Activated CD4-positive, alpha-beta T cell treated with anti-CD3 and anti-CD28 coated beads, Interleukin-2, amount 10 ng/mL, durations not matched to agents 7 days and 5 days (primary cell): Measurements from ENCODE around the gene LCP1. TPM values are rescaled to one million over a fixed set of nuclear protein-coding genes. Genes with fewer than 3 reads are reported as not detected.

Experiments
- CTCF ChIA-PET: fragments of 350-600 bp; sonication (Branson Sonifier 250); formaldehyde crosslinking; loops from one replicate; lab custom pipeline; 2021; ENCODE audit warnings: antibody characterized with exemption; lab: Charles Lee
- POLR2A ChIA-PET: fragments of 350-600 bp; sonication (Branson Sonifier 250); formaldehyde crosslinking; loops from one replicate; lab custom pipeline; 2021; ENCODE audit warnings: antibody characterized with exemption; lab: Charles Lee
- DNase-seq: peaks from one replicate; pipeline ENCODE4 v3.0.0-alpha.2; 2020
- H3K27ac Mint-ChIP-seq: one replicate; pipeline ENCODE4 v1.8.0; 2021; ENCODE audit warnings: mild to moderate bottlenecking, moderate library complexity, mixed read lengths
- H3K27me3 Mint-ChIP-seq: one replicate; pipeline ENCODE4 v1.8.0; 2021; ENCODE audit warnings: mixed read lengths
- H3K36me3 Mint-ChIP-seq: one replicate; pipeline ENCODE4 v1.8.0; 2021; ENCODE audit warnings: low read depth, mixed read lengths
- H3K4me1 Mint-ChIP-seq: one replicate; pipeline ENCODE4 v1.8.0; 2021; ENCODE audit warnings: mixed read lengths
- H3K4me3 Mint-ChIP-seq: one replicate; pipeline ENCODE4 v1.8.0; 2021; ENCODE audit warnings: mild to moderate bottlenecking, moderate library complexity, mixed read lengths
- H3K9me3 Mint-ChIP-seq: one replicate; pipeline ENCODE4 v1.8.0; 2021; ENCODE audit warnings: mixed read lengths
- total RNA-seq, 2 experiments: library from RNA; stranded (reverse); gene quantifications; one replicate each; pipeline ENCODE4 v1.2.3, GENCODE V29; 2021

Gene LCP1
- total RNA-seq, 2 experiments from 2014 or later: 1,260 to 1,323 TPM

- Mint-ChIP-seq H3K36me3 (peaks cover 10% of the 10 kb centered on the region), H3K27ac (peak overlapping the region; percentile 80), H3K9me3 (no peaks in the 10 kb centered on the region), H3K27me3 (no peaks in the 10 kb centered on the region), H3K4me3 (peak overlapping the region; percentile 12), H3K4me1 (peaks cover 52% of the 10 kb centered on the region)
- POLR2A ChIA-PET: no interaction called here
- peak; percentile 33 for DNase-seq
- CTCF ChIA-PET: interaction anchor here (1.3 to 2.8 kb wide), 3 partner anchors 9 to 15 kb away, joined by 4 to 11 read pairs (median 4); no protein-coding TSS in a partner anchor
Observed at GRCh38 chr13:46202188-46202795, 20.3 kb upstream of the LCP1 start.

GRCh38 chr13:46198696-46199193 lies 16.8 kb upstream of the LCP1 start:
- H3K4me3 Mint-ChIP-seq: no peak overlapping the region
- no peaks in the 10 kb centered on the region for H3K27me3 Mint-ChIP-seq
- ChIA-PET CTCF (interaction anchor here (1.3 kb wide), 1 partner anchor 21 kb away, joined by 3 read pairs; no protein-coding TSS in a partner anchor), POLR2A (no interaction called here)
- H3K4me1 Mint-ChIP-seq: peaks cover 38% of the 10 kb centered on the region
- peaks cover 9% of the 10 kb centered on the region for H3K36me3 Mint-ChIP-seq
- peaks cover 2% of the 10 kb centered on the region for H3K9me3 Mint-ChIP-seq
- H3K27ac Mint-ChIP-seq: no peak overlapping the region
- DNase-seq: no peak

- Mint-ChIP-seq H3K4me3 (no peak overlapping the region), H3K27ac (no peak overlapping the region), H3K36me3 (peaks cover 11% of the 10 kb centered on the region), H3K9me3 (peaks cover 2% of the 10 kb centered on the region), H3K27me3 (no peaks in the 10 kb centered on the region), H3K4me1 (peaks cover 26% of the 10 kb centered on the region)
- ChIA-PET CTCF (no interaction called here), POLR2A (no interaction called here)
- DNase-seq: no peak
Observed at GRCh38 chr13:46197299-46198048, 15.5 kb upstream of the LCP1 start.

- ChIA-PET POLR2A (no interaction called here), CTCF (interaction anchor here (1.1 to 1.7 kb wide), 3 partner anchors 9 to 35 kb away, joined by 3 to 7 read pairs (median 5); no protein-coding TSS in a partner anchor)
- H3K4me3 Mint-ChIP-seq: no peak overlapping the region
- peaks cover 5% of the 10 kb centered on the region for H3K4me1 Mint-ChIP-seq
- DNase-seq: no peak
- H3K9me3 Mint-ChIP-seq: peaks cover 2% of the 10 kb centered on the region
- H3K27ac Mint-ChIP-seq: no peak overlapping the region
- H3K27me3 Mint-ChIP-seq: no peaks in the 10 kb centered on the region
- peaks cover 11% of the 10 kb centered on the region for H3K36me3 Mint-ChIP-seq
Observed at GRCh38 chr13:46195016-46195415, 13.0 kb upstream of the LCP1 start.

GRCh38 chr13:46192412-46192811 lies 10.4 kb upstream of the LCP1 start:
- Mint-ChIP-seq H3K36me3 (peaks cover 10% of the 10 kb centered on the region), H3K9me3 (peaks cover 2% of the 10 kb centered on the region), H3K27me3 (no peaks in the 10 kb centered on the region), H3K4me1 (peaks cover under 1% of the 10 kb centered on the region), H3K27ac (no peak overlapping the region), H3K4me3 (no peak overlapping the region)
- POLR2A ChIA-PET: no interaction called here
- no peak for DNase-seq
- CTCF ChIA-PET: interaction anchor here (0.6 to 1.6 kb wide), 5 partner anchors 10 to 216 kb away, joined by 3 to 4 read pairs (median 3); partner anchors contain the start of gene LCP1

GRCh38 chr13:46185634-46186033 lies 3.7 kb upstream of the LCP1 start:
- no peaks in the 10 kb centered on the region for H3K9me3 Mint-ChIP-seq
- H3K36me3 Mint-ChIP-seq: peaks cover 13% of the 10 kb centered on the region
- DNase-seq: no peak
- no peaks in the 10 kb centered on the region for H3K27me3 Mint-ChIP-seq
- H3K27ac Mint-ChIP-seq: peak overlapping the region; percentile 98
- H3K4me3 Mint-ChIP-seq: no peak overlapping the region
- peaks cover 38% of the 10 kb centered on the region for H3K4me1 Mint-ChIP-seq
- CTCF ChIA-PET: interaction anchor here (0.9 to 1.8 kb wide), 4 partner anchors 9 to 79 kb away, joined by 3 to 5 read pairs (median 4); no protein-coding TSS in a partner anchor
- POLR2A ChIA-PET: no interaction called here

- peak overlapping the region; percentile 93 for H3K4me3 Mint-ChIP-seq
- peaks cover 25% of the 10 kb centered on the region for H3K36me3 Mint-ChIP-seq
Observed at GRCh38 chr13:46184277-46184699, 2.3 kb upstream of the LCP1 start.

GRCh38 chr13:46183018-46183946 lies 1.3 kb upstream of the LCP1 start:
- CTCF ChIA-PET: interaction anchor here (1.3 to 1.4 kb wide), 2 partner anchors 23 to 139 kb away, joined by 3 read pairs; no protein-coding TSS in a partner anchor
- no peak for DNase-seq
- no peaks in the 10 kb centered on the region for H3K9me3 Mint-ChIP-seq
- H3K27me3 Mint-ChIP-seq: no peaks in the 10 kb centered on the region
- peak overlapping the region; percentile 98 for H3K27ac Mint-ChIP-seq
- POLR2A ChIA-PET: interaction anchor here (1.4 kb wide), 2 partner anchors 28 to 112 kb away, joined by 3 to 4 read pairs; no protein-coding TSS in a partner anchor
- peaks cover 44% of the 10 kb centered on the region for H3K4me1 Mint-ChIP-seq
- peak overlapping the region; percentile 93 for H3K4me3 Mint-ChIP-seq
- peaks cover 31% of the 10 kb centered on the region for H3K36me3 Mint-ChIP-seq

More at GRCh38 chr13:46184277-46184699, 2.3 kb upstream of the LCP1 start:
- Mint-ChIP-seq H3K27me3 (no peaks in the 10 kb centered on the region), H3K27ac (peak overlapping the region; percentile 98), H3K9me3 (no peaks in the 10 kb centered on the region), H3K4me1 (peaks cover 41% of the 10 kb centered on the region)
- POLR2A ChIA-PET: no interaction called here
- CTCF ChIA-PET: interaction anchor here (0.9 to 1.8 kb wide), 4 partner anchors 11 to 80 kb away, joined by 3 to 5 read pairs (median 4); no protein-coding TSS in a partner anchor
- DNase-seq: peak; percentile 81

- Mint-ChIP-seq H3K27ac (peak overlapping the region; percentile 98), H3K27me3 (no peaks in the 10 kb centered on the region), H3K4me3 (peak overlapping the region; percentile 93), H3K4me1 (peaks cover 52% of the 10 kb centered on the region), H3K9me3 (no peaks in the 10 kb centered on the region), H3K36me3 (peaks cover 39% of the 10 kb centered on the region)
- POLR2A ChIA-PET: interaction anchor here (1.4 kb wide), 3 partner anchors 10 to 113 kb away, joined by 3 to 6 read pairs (median 4); no protein-coding TSS in a partner anchor
- DNase-seq: no peak
- CTCF ChIA-PET: interaction anchor here (0.7 to 1.4 kb wide), 5 partner anchors 10 to 139 kb away, joined by 3 to 5 read pairs (median 3); no protein-coding TSS in a partner anchor
Observed at GRCh38 chr13:46182491-46182877, 507 bp upstream of the LCP1 start.

- H3K9me3 Mint-ChIP-seq: no peaks in the 10 kb centered on the region
- no peak for DNase-seq
- H3K27ac Mint-ChIP-seq: peak overlapping the region; percentile 98
- no peaks in the 10 kb centered on the region for H3K27me3 Mint-ChIP-seq
- peaks cover 50% of the 10 kb centered on the region for H3K36me3 Mint-ChIP-seq
- ChIA-PET CTCF (interaction anchor here (0.7 to 1.4 kb wide), 3 partner anchors 11 to 140 kb away, joined by 3 to 5 read pairs (median 5); no protein-coding TSS in a partner anchor), POLR2A (interaction anchor here (1.4 kb wide), 2 partner anchors 9 to 29 kb away, joined by 3 to 6 read pairs; no protein-coding TSS in a partner anchor)
- peaks cover 59% of the 10 kb centered on the region for H3K4me1 Mint-ChIP-seq
- H3K4me3 Mint-ChIP-seq: peak overlapping the region; percentile 93
Observed at GRCh38 chr13:46181377-46181839, 569 bp downstream of the LCP1 start.

- Mint-ChIP-seq H3K36me3 (peaks cover 60% of the 10 kb centered on the region), H3K4me1 (peaks cover 66% of the 10 kb centered on the region), H3K4me3 (peak overlapping the region; percentile 93), H3K27me3 (no peaks in the 10 kb centered on the region), H3K9me3 (no peaks in the 10 kb centered on the region), H3K27ac (peak overlapping the region; percentile 98)
- ChIA-PET CTCF (interaction anchor here (1.9 kb wide), 1 partner anchor 142 kb away, joined by 5 read pairs; no protein-coding TSS in a partner anchor), POLR2A (no interaction called here)
- no peak for DNase-seq
Observed at GRCh38 chr13:46179969-46180763, 1.8 kb downstream of the LCP1 start.
